H1 (cell line): ENCODE measurements around the gene ABCC4. TPM values are rescaled to one million over a fixed set of nuclear protein-coding genes. Genes with fewer than 3 reads are reported as not detected.

ENCODE experiments used
- CTCF ChIA-PET: fragments of 300-600 bp; sonication (Branson Sonifier 250); formaldehyde crosslinking; loops from one replicate; lab custom pipeline; 2021; ENCODE audit not compliant: partially characterized antibody; lab: Charles Lee
- POLR2A ChIA-PET: fragments of 300-600 bp; sonication (Branson Sonifier 250); formaldehyde crosslinking; loops from one replicate; lab custom pipeline; 2021; ENCODE audit warnings: inconsistent platforms; ENCODE audit not compliant: partially characterized antibody; lab: Charles Lee
- DNase-seq, 2 experiments: peaks; one replicate each; pipeline versions ENCODE4 v3.0.0 to v3.0.0-alpha.2; 2010 to 2022; ENCODE audit warnings: low spot score in 2 of 2, low read depth in 1 of 2, mixed read lengths in 1 of 2
- FAIRE-seq: peaks from 2 replicates; lab custom pipeline; 2011; peaks lifted over from hg19 to GRCh38; lab: Jason Lieb, UNC
- H2AFZ ChIP-seq: 2 replicates; pipeline ENCODE4 v1.8.1; 2012; ENCODE audit warnings: low read length, inconsistent platforms
- H2AK5ac ChIP-seq: 2 replicates; pipeline ENCODE4 v1.6.1; 2013; ENCODE audit warnings: low read depth, low read length
- H2BK120ac ChIP-seq: replicated peaks from 2 replicates; pipeline ENCODE3; 2013; ENCODE audit warnings: low read depth, low read length, inconsistent platforms
- H2BK12ac ChIP-seq: 2 replicates; pipeline ENCODE4 v1.6.1; 2013; ENCODE audit warnings: low read depth, low read length
- H2BK15ac ChIP-seq: 2 replicates; pipeline ENCODE4 v1.6.1; 2013; ENCODE audit warnings: low read length
- H2BK20ac ChIP-seq: 2 replicates; pipeline ENCODE4 v1.6.1; 2013; ENCODE audit warnings: low read length
- H2BK5ac ChIP-seq: 2 replicates; pipeline ENCODE4 v1.6.1; 2013; ENCODE audit warnings: low read depth, low read length
- H3K14ac ChIP-seq: 2 replicates; pipeline ENCODE4 v1.6.1; 2013; ENCODE audit warnings: inconsistent platforms; ENCODE audit not compliant: insufficient read length
- H3K18ac ChIP-seq: 2 replicates; pipeline ENCODE4 v1.6.1; 2013; ENCODE audit warnings: low read length; ENCODE audit errors: extremely low read depth
- H3K23ac ChIP-seq: 2 replicates; pipeline ENCODE4 v1.6.1; 2013; ENCODE audit warnings: inconsistent platforms; ENCODE audit not compliant: insufficient read length
- H3K23me2 ChIP-seq: 2 replicates; pipeline ENCODE4 v1.6.1; 2013; ENCODE audit warnings: low read depth, low read length
- H3K27ac ChIP-seq: 2 replicates; pipeline ENCODE4 v1.6.1; 2011; ENCODE audit warnings: low read depth, low read length, inconsistent platforms
- H3K27me3 ChIP-seq, 4 experiments: replicated peaks in 1 of 4; 1 replicate in 1 of 4; 2 replicates in 3 of 4; pipeline versions ENCODE4 v1.6.1 to v1.8.1; 2011 to 2013; ENCODE audit warnings: low read length in 3 of 4, mild to moderate bottlenecking in 3 of 4, inconsistent platforms in 2 of 4, mixed read lengths in 2 of 4, moderate library complexity in 1 of 4; ENCODE audit not compliant: control insufficient read depth in 3 of 4, insufficient read depth in 3 of 4; ENCODE audit errors: extremely low read depth in 1 of 4
- H3K36me3 ChIP-seq, 4 experiments: 2 replicates each; pipeline versions ENCODE4 v1.6.1 to v1.8.1; 2011 to 2013; ENCODE audit warnings: mild to moderate bottlenecking in 4 of 4, low read length in 3 of 4, moderate library complexity in 2 of 4, control low read depth in 1 of 4, inconsistent platforms in 1 of 4; ENCODE audit not compliant: insufficient read depth in 4 of 4, control insufficient read depth in 2 of 4
- H3K4ac ChIP-seq: replicated peaks from 2 replicates; pipeline ENCODE3; 2013; ENCODE audit warnings: low read length, low read depth, mixed read lengths, inconsistent platforms; ENCODE audit not compliant: insufficient read length
- H3K4me1 ChIP-seq, 4 experiments: replicated peaks in 1 of 4; 1 replicate in 1 of 4; 2 replicates in 3 of 4; pipeline versions ENCODE4 v1.6.1 to v1.8.1; 2011 to 2013; ENCODE audit warnings: low read length in 3 of 4, inconsistent platforms in 2 of 4, mixed read lengths in 1 of 4; ENCODE audit not compliant: insufficient read depth in 4 of 4, control insufficient read depth in 3 of 4
- H3K4me2 ChIP-seq, 2 experiments: 2 replicates each; pipeline versions ENCODE4 v1.6.1 to v1.8.1; 2011 to 2013; ENCODE audit warnings: low read depth in 2 of 2, low read length in 2 of 2, control low read depth in 1 of 2, inconsistent platforms in 1 of 2, mild to moderate bottlenecking in 1 of 2; ENCODE audit not compliant: insufficient read depth in 1 of 2
- H3K4me3 ChIP-seq, 4 experiments: fragments of 200-600, 300-600 bp in 1 of 4; sonication (generic), shearing (Covaris generic), sonication (Bioruptor Twin) in 1 of 4; 2 replicates each; pipeline versions ENCODE4 v1.5.1 to v1.8.1; 2011 to 2016; ENCODE audit warnings: low read length in 4 of 4, low read depth in 3 of 4, control low read depth in 2 of 4, inconsistent platforms in 2 of 4, mild to moderate bottlenecking in 2 of 4, mixed read lengths in 1 of 4, moderate library complexity in 1 of 4; ENCODE audit not compliant: insufficient read depth in 2 of 4; ENCODE audit errors: extremely low read depth in 1 of 4
- H3K56ac ChIP-seq: replicated peaks from 2 replicates; pipeline ENCODE3; 2013; ENCODE audit warnings: low read depth, mild to moderate bottlenecking, mixed read lengths, low read length, inconsistent platforms; ENCODE audit not compliant: insufficient read length
- H3K79me1 ChIP-seq: 2 replicates; pipeline ENCODE4 v1.6.1; 2013; ENCODE audit warnings: low read depth, low read length, control low read depth
- H3K79me2 ChIP-seq, 2 experiments: 2 replicates each; pipeline versions ENCODE4 v1.6.1 to v1.8.1; 2012 to 2013; ENCODE audit warnings: low read length in 2 of 2, mild to moderate bottlenecking in 2 of 2, inconsistent platforms in 1 of 2; ENCODE audit not compliant: insufficient read depth in 2 of 2, control insufficient read depth in 1 of 2
- H3K9ac ChIP-seq, 4 experiments: replicated peaks in 1 of 4; 1 replicate in 1 of 4; 2 replicates in 3 of 4; pipeline versions ENCODE4 v1.6.1 to v1.8.1; 2011 to 2013; ENCODE audit warnings: low read depth in 3 of 4, low read length in 3 of 4, control low read depth in 2 of 4, mild to moderate bottlenecking in 2 of 4, moderate library complexity in 2 of 4, inconsistent platforms in 1 of 4; ENCODE audit errors: extremely low read depth in 1 of 4
- H3K9me3 ChIP-seq, 2 experiments: 2 replicates each; pipeline versions ENCODE4 v1.6.1 to v1.8.1; 2012 to 2013; ENCODE audit warnings: mild to moderate bottlenecking in 2 of 2, moderate library complexity in 2 of 2, control low read depth in 1 of 2, inconsistent platforms in 1 of 2, low read depth in 1 of 2, low read length in 1 of 2, mixed read lengths in 1 of 2; ENCODE audit not compliant: insufficient read depth in 2 of 2
- H4K20me1 ChIP-seq, 2 experiments: replicated peaks in 1 of 2; 2 replicates each; pipeline versions ENCODE3 to v1.8.1; 2011 to 2013; ENCODE audit warnings: inconsistent platforms in 2 of 2, low read length in 2 of 2, mild to moderate bottlenecking in 1 of 2; ENCODE audit not compliant: insufficient read depth in 2 of 2, control insufficient read depth in 1 of 2
- H4K5ac ChIP-seq: 2 replicates; pipeline ENCODE4 v1.6.1; 2013; ENCODE audit warnings: low read length, low read depth, mixed read lengths, inconsistent platforms; ENCODE audit not compliant: insufficient read length
- H4K8ac ChIP-seq: 2 replicates; pipeline ENCODE4 v1.8.0; 2013; ENCODE audit warnings: mild to moderate bottlenecking, moderate library complexity, low read length, inconsistent platforms; ENCODE audit not compliant: insufficient read depth; ENCODE audit errors: extremely low read depth
- H4K91ac ChIP-seq: replicated peaks from 2 replicates; pipeline ENCODE3; 2013; ENCODE audit warnings: low read length, mixed read lengths, inconsistent platforms; ENCODE audit not compliant: insufficient read length
- BRCA1 ChIP-seq: IDR thresholded peaks from 2 replicates; pipeline ENCODE4 v1.6.1; 2012; ENCODE audit warnings: low read depth, low read length, improper control_type of control experiment
- CBX5 ChIP-seq: fragments of 300-800, 300-1000 bp; sonication (generic); IDR thresholded peaks from 2 replicates; pipeline ENCODE4 v1.7.1; 2016; ENCODE audit warnings: antibody characterized with exemption, low read length, low read depth
- CTBP2 ChIP-seq: IDR thresholded peaks from 2 replicates; pipeline ENCODE4 v1.7.0; 2011; ENCODE audit warnings: borderline replicate concordance, mild to moderate bottlenecking, moderate library complexity, mixed read lengths, low read length; ENCODE audit not compliant: insufficient read depth, insufficient read length
- E2F6 ChIP-seq: IDR thresholded peaks from 2 replicates; pipeline ENCODE4 v1.6.1; 2012; ENCODE audit warnings: inconsistent platforms
- EGR1 ChIP-seq: IDR thresholded peaks from 2 replicates; pipeline ENCODE4 v1.6.1; 2011; ENCODE audit warnings: low read depth, low read length, borderline replicate concordance
- EZH2 ChIP-seq: fragments of 200-600 bp; sonication (generic); IDR thresholded peaks from 2 replicates; pipeline ENCODE4 v1.7.1; 2012; ENCODE audit warnings: low read depth, mild to moderate bottlenecking, moderate library complexity, low read length, inconsistent platforms; ENCODE audit not compliant: severe bottlenecking
- GTF2F1 ChIP-seq: IDR thresholded peaks from 2 replicates; pipeline ENCODE4 v1.6.1; 2012; ENCODE audit warnings: low read depth, low read length, improper control_type of control experiment, borderline replicate concordance
- KDM4A ChIP-seq: IDR thresholded peaks from one replicate; pipeline ENCODE4 v1.7.1; 2012; ENCODE audit warnings: low read depth, mild to moderate bottlenecking, moderate library complexity, low read length, inconsistent platforms; ENCODE audit not compliant: severe bottlenecking
- KDM5A ChIP-seq: fragments of 200-600 bp; IDR thresholded peaks from 2 replicates; pipeline ENCODE4 v1.7.1; 2012; ENCODE audit warnings: mild to moderate bottlenecking, low read length, inconsistent platforms, mixed read lengths
- NANOG ChIP-seq: IDR thresholded peaks from 2 replicates; pipeline ENCODE4 v1.6.1; 2011; ENCODE audit warnings: low read length, low read depth, mild to moderate bottlenecking, inconsistent platforms; ENCODE audit not compliant: insufficient read depth, poor library complexity, severe bottlenecking
- PHF8 ChIP-seq: fragments of 200-600 bp; sonication (generic); conservative IDR thresholded peaks from 2 replicates; pipeline ENCODE4 v1.7.1; 2012; ENCODE audit warnings: low read depth, mild to moderate bottlenecking, inconsistent platforms, low read length, moderate library complexity
- RFX5 ChIP-seq: IDR thresholded peaks from 2 replicates; pipeline ENCODE4 v1.6.1; 2011; ENCODE audit warnings: low read depth, low read length, improper control_type of control experiment, borderline replicate concordance
- WGBS, 2 experiments: shearing (Covaris generic) in 1 of 2; methylation state at CpG; one replicate each; pipeline versions ENCODE4 v1.1.6 to v1.1.7; 2013 to 2015; ENCODE audit warnings: low lambda C conversion rate in 2 of 2, mixed read lengths in 2 of 2, inconsistent platforms in 1 of 2, low coverage in 1 of 2, missing lambda C conversion rate in 1 of 2; ENCODE audit not compliant: insufficient replicate concordance in 2 of 2, insufficient coverage in 1 of 2, insufficient read length in 1 of 2; ENCODE audit errors: extremely low coverage in 1 of 2, missing lambda C conversion rate in 1 of 2; 5-methylcytosine and 5-hydroxymethylcytosine counted together
- polyA plus RNA-seq, 7 experiments: library from polyadenylated mRNA; depleted of rRNA in 3 of 7; stranded (reverse) in 5 of 7; unstranded in 2 of 7; fragments of >200 nt in 5 of 7; fragments of 200-250 nt in 2 of 7; gene quantifications; 1 replicate in 5 of 7; 2 replicates in 1 of 7; 4 replicates in 1 of 7; pipeline versions ENCODE4 v1.2.1 to v1.2.3, GENCODE V29; 2011 to 2013; ENCODE audit warnings: missing spikeins in 2 of 7, mixed read lengths in 2 of 7
- total RNA-seq: library from RNA; stranded (reverse); fragmentation: NEBNext Ultra II Directional; extraction: Animal tissue kit (Norgen Biotek cat#: 25700); gene quantifications from 2 replicates; pipeline ENCODE4 v1.2.1, GENCODE V29; 2021

ABCC4 gene
- total and polyA plus RNA-seq, 2 of the 8 experiments (the other 6 are each of a cell fraction or from before 2014, with no cell fraction given) = 4.0 to 14.1 TPM

- no peaks in the 10 kb centered on the region for H3K36me3 ChIP-seq
- H2AK5ac ChIP-seq = no peak overlapping the region
- CTCF ChIA-PET = no interaction called here
- FAIRE-seq (no peak), DNase-seq (no peak)
- H4K91ac ChIP-seq = no peak overlapping the region
- no peak overlapping the region for H3K18ac ChIP-seq
- no peaks in the 10 kb centered on the region for H3K27me3 ChIP-seq
- H4K20me1 ChIP-seq = no peaks in the 10 kb centered on the region
- H4K8ac ChIP-seq = no peak overlapping the region
- no peaks in the 10 kb centered on the region for H3K23me2 ChIP-seq
- H3K4me3 ChIP-seq = no peak overlapping the region
- H3K23ac ChIP-seq = no peak overlapping the region
- no peak overlapping the region for H3K27ac ChIP-seq
- H3K79me1 ChIP-seq = no peaks in the 10 kb centered on the region
- H2BK20ac ChIP-seq = no peak overlapping the region
- H3K4ac ChIP-seq = no peak overlapping the region
- no peak overlapping the region for H3K14ac ChIP-seq
- no peak overlapping the region for H3K4me2 ChIP-seq
- no peak overlapping the region for H3K9ac ChIP-seq
- peaks cover 0 to 4% (median 2%) of the 10 kb centered on the region in 4 experiments; a peak in 4 of 7 replicates for H3K4me1 ChIP-seq
- no peak overlapping the region for H2BK5ac ChIP-seq
- no peak overlapping the region for H2AFZ ChIP-seq
- no peak overlapping the region for H2BK15ac ChIP-seq
- POLR2A ChIA-PET = no interaction called here
- H3K56ac ChIP-seq = no peak overlapping the region
- no peak overlapping the region for H2BK12ac ChIP-seq
- no peak overlapping the region for H2BK120ac ChIP-seq
- no peaks in the 10 kb centered on the region for H3K9me3 ChIP-seq
- no peak overlapping the region for H4K5ac ChIP-seq
- WGBS, 2 experiments = 86% methylated on average over 8 of the region's 8 CpGs; no CpG with 5 or more reads in 1 of the 2 experiments
- H3K79me2 ChIP-seq = no peaks in the 10 kb centered on the region
- no peak for TF ChIP-seq PHF8
- TF ChIP-seq NANOG = no peak
- no peak for TF ChIP-seq KDM4A
- TF ChIP-seq GTF2F1 = no peak
- TF ChIP-seq EGR1 = no peak
- TF ChIP-seq BRCA1 = no peak
- no peak for TF ChIP-seq CBX5
- no peak for TF ChIP-seq CTBP2
- no peak for TF ChIP-seq E2F6
- no peak for TF ChIP-seq EZH2
- TF ChIP-seq KDM5A = no peak
- TF ChIP-seq RFX5 = no peak
These were observed 182.5 kb downstream of the ABCC4 start for GRCh38 chr13:95118541-95119324.
